Activated CD8-positive, alpha-beta memory T cell treated with anti-CD3 and anti-CD28 coated beads, Interleukin-2, amount 10 ng/mL, durations not matched to agents 7 days and 5 days (primary cell): Measurements from ENCODE around the gene CHRNA4. TPM values are rescaled to one million over a fixed set of nuclear protein-coding genes. Genes with fewer than 3 reads are reported as not detected.

Experiments
- ATAC-seq: fragments of 150-1000 bp; cut with Tn5 transposase; one replicate; pipeline ENCODE4 v1.10.0; 2021; ENCODE audit warnings: moderate library complexity
- CTCF ChIA-PET: fragments of 350-600 bp; sonication (Branson Sonifier 250); formaldehyde crosslinking; loops from one replicate; lab custom pipeline; 2021; ENCODE audit warnings: antibody characterized with exemption; lab: Charles Lee
- DNase-seq: peaks from one replicate; pipeline ENCODE4 v3.0.0-alpha.2; 2020
- H3K27ac Mint-ChIP-seq: one replicate; pipeline ENCODE4 v1.8.0; 2021; ENCODE audit warnings: mild to moderate bottlenecking, mixed read lengths
- H3K27me3 Mint-ChIP-seq: one replicate; pipeline ENCODE4 v1.8.0; 2021; ENCODE audit warnings: mixed read lengths
- H3K36me3 Mint-ChIP-seq: one replicate; pipeline ENCODE4 v1.8.0; 2021; ENCODE audit warnings: mild to moderate bottlenecking, mixed read lengths
- H3K4me1 Mint-ChIP-seq: one replicate; pipeline ENCODE4 v1.8.0; 2021; ENCODE audit warnings: mixed read lengths
- H3K4me3 Mint-ChIP-seq: one replicate; pipeline ENCODE4 v1.8.0; 2021; ENCODE audit warnings: mild to moderate bottlenecking, moderate library complexity, mixed read lengths
- H3K9me3 Mint-ChIP-seq: one replicate; pipeline ENCODE4 v1.8.0; 2022; ENCODE audit warnings: low read depth, mixed read lengths
- total RNA-seq, 2 experiments: library from RNA; stranded (reverse); gene quantifications; one replicate each; pipeline ENCODE4 v1.2.3, GENCODE V29; 2021

CHRNA4 gene
- total RNA-seq, 2 experiments from 2014 or later = not detected

- no peak for ATAC-seq
- Mint-ChIP-seq H3K27ac (no peak overlapping the region), H3K4me1 (no peaks in the 10 kb centered on the region), H3K27me3 (no peaks in the 10 kb centered on the region), H3K4me3 (no peak overlapping the region), H3K36me3 (no peaks in the 10 kb centered on the region), H3K9me3 (no peaks in the 10 kb centered on the region)
- DNase-seq = no peak
- CTCF ChIA-PET = interaction anchor here (1.5 kb wide), 1 partner anchor 93 kb away, joined by 3 read pairs; no protein-coding TSS in a partner anchor
Observed at GRCh38 chr20:63402181-63402859, 41.2 kb upstream of the CHRNA4 start.

GRCh38 chr20:63401384-63402110, 40.4 kb upstream of the CHRNA4 start:
- Mint-ChIP-seq H3K36me3 (no peaks in the 10 kb centered on the region), H3K4me1 (no peaks in the 10 kb centered on the region), H3K27ac (no peak overlapping the region), H3K4me3 (no peak overlapping the region), H3K27me3 (no peaks in the 10 kb centered on the region), H3K9me3 (no peaks in the 10 kb centered on the region)
- DNase-seq = no peak
- no peak for ATAC-seq
- CTCF ChIA-PET = no interaction called here

DNA sequence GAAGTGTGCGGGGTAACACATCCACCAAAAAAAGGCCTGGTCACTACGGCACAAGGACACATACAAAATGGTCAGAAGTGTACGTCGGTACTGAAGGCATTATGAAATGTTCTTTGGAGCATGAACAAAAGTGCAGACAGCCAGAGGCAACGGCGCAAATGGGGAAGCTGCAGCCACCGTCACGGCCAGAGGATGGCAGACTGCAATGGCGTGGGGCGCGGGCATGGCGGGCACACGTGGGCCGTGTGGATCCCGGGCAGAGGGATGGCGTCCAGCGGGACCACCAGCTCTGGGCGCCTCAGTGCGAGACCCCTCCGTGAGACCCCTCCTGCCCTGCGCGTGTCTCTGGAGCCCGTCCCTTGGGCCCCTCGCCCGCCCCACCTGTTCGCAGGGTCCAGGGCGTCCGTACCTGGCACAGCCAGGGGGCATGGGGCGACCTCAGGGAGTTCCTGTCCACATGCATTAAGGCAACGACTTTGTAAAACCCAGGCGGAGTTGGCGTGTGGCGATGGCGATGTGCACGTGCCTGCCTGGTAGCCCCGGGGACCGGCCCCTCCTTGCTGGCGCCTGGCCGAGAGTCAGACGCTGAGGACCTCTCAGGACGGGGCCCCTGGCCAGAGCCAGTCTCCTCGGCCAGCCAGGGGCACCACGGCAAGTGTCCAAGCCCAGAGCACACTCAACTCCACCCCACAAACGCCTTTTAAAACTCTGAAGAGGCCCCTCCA, 39.5 kb upstream of the CHRNA4 start:
- Mint-ChIP-seq H3K27ac (no peak overlapping the region), H3K9me3 (no peaks in the 10 kb centered on the region), H3K27me3 (no peaks in the 10 kb centered on the region), H3K4me3 (no peak overlapping the region), H3K36me3 (no peaks in the 10 kb centered on the region), H3K4me1 (no peaks in the 10 kb centered on the region)
- no peak for ATAC-seq
- DNase-seq = no peak
- CTCF ChIA-PET = no interaction called here

DNA sequence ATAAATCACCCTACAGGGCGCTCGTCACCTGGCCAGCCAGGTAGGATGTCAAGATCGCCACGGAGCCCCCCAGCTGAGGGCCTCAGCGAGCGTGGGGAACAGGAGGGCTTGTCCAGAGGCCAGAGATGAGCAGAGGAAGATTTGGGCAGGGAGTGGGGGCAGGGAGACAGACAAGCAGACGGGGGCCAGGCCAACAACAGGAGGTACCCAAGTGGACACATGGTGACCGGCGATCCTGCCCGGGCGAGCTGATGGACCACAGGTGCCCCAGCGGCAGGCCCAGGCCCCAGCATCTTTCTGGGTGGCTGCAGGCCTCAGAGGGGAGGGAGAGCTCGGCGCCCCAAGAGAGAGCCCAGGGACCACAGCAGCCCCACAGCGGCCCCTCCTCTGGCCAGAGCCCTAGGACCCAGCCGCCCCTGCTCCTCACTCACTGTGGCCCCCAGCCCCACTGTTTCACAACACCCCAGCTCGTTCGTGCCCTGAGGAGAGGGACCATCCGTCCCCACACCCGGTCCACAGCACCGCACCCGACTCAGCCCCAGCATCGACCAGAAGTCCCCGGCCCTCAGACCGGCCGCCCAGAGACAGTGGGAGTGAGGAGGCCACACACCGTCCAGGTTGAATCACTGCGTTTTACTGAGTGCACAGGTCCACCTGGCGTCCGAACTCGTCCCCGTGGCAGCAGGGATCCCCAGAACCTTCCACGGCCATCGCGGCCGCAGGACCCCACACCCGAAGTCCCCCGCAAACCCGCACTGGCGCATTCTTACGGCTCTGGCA, 38.6 kb upstream of the CHRNA4 start:
- ATAC-seq (no peak), DNase-seq (no peak)
- no peak overlapping the region for H3K4me3 Mint-ChIP-seq
- H3K9me3 Mint-ChIP-seq = no peaks in the 10 kb centered on the region
- no peaks in the 10 kb centered on the region for H3K4me1 Mint-ChIP-seq
- CTCF ChIA-PET = no interaction called here
- H3K36me3 Mint-ChIP-seq = no peaks in the 10 kb centered on the region
- no peak overlapping the region for H3K27ac Mint-ChIP-seq
- H3K27me3 Mint-ChIP-seq = no peaks in the 10 kb centered on the region

- H3K27me3 Mint-ChIP-seq = no peaks in the 10 kb centered on the region
- no peaks in the 10 kb centered on the region for H3K4me1 Mint-ChIP-seq
- no peak overlapping the region for H3K4me3 Mint-ChIP-seq
- H3K9me3 Mint-ChIP-seq = no peaks in the 10 kb centered on the region
- no peak overlapping the region for H3K27ac Mint-ChIP-seq
- no peaks in the 10 kb centered on the region for H3K36me3 Mint-ChIP-seq
- CTCF ChIA-PET = no interaction called here
- DNase-seq (no peak), ATAC-seq (no peak)
Observed at GRCh38 chr20:63398744-63399514, 37.8 kb upstream of the CHRNA4 start.

DNA sequence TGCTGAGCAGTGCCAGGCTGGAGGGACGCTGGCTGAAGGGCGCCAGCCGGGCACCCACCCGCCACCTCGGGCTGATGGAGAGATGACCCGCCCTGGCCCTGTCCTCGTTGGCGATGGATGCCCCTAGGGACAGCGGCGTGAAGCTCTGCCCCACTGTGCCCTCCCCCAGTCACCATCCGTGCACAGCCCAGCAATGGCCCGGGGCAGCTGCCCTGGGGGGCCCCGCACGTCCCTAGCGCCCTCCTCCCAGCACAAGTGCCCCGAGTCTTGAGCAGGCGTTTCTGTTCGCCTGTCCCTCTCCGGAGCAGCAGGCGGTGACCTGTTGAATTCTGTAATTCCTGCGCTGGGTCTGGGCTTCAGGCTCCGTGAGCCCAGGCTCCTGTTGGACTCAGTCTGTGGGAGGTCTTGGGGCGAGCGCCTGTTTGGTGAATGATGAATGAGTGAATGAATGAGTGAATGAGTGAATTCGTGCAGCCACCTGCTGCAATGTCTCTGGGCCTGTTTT, 36.8 kb upstream of the CHRNA4 start:
- no peaks in the 10 kb centered on the region for H3K36me3 Mint-ChIP-seq
- CTCF ChIA-PET = no interaction called here
- H3K9me3 Mint-ChIP-seq = no peaks in the 10 kb centered on the region
- no peak for ATAC-seq
- no peak overlapping the region for H3K27ac Mint-ChIP-seq
- DNase-seq = no peak
- peaks cover 3% of the 10 kb centered on the region for H3K27me3 Mint-ChIP-seq
- H3K4me3 Mint-ChIP-seq = no peak overlapping the region
- no peaks in the 10 kb centered on the region for H3K4me1 Mint-ChIP-seq

DNA sequence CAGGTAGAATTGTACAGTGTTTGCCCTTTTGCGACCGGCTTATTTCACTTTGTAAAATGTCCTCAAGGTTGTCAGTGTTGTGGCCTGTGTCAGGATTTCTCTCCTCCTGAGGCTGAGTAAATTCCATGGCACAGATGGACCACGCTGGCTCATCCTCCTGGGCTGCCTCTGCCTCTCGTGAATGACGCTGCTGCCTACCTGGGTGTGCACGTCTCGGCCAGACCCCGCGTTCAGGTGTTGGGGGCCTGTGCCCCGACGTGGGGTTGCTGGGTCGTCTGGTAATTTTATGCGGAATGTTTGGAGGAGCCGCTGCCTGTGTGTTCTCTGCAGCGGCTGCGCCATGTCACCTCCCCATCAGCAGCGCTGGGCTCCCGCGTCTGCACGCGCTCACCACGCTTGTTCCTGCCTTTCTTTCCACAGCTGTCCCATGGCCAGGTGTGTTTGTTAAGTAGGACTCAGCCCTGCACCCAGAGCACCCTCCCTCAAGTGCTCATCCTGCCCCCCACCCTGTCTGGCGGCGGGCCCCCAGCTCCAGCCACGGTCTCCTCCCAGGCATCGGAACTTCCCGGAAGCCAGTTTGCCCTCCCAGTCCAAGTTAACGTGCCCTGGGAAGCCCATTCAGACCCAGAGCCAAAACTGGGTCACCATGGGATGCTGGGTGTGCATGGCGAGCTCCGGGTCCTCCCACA, 36.1 kb upstream of the CHRNA4 start:
- DNase-seq (no peak), ATAC-seq (no peak)
- Mint-ChIP-seq H3K4me1 (no peaks in the 10 kb centered on the region), H3K9me3 (no peaks in the 10 kb centered on the region), H3K27me3 (peaks cover 3% of the 10 kb centered on the region), H3K4me3 (no peak overlapping the region), H3K36me3 (no peaks in the 10 kb centered on the region), H3K27ac (no peak overlapping the region)
- CTCF ChIA-PET = no interaction called here

DNA sequence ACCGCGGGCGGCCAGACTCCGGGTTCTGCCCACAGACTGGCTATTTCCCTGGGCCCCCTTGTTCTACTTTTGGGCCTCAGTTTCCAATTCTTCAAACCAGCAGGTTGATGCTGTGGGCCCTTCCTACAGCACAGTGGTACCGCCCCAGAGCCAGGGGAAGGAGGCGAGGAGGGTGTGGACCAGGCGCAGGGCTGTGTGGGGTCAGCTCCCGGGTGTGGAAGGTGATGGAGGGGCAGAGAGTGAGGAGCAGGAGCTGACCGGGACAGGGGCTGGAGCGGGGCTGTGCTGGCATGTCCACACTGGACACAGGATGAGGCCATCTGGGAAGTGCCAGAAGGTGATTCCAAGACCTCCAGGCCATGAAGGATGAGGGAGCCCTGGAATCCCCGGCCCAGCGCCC, 35.2 kb upstream of the CHRNA4 start:
- peaks cover 3% of the 10 kb centered on the region for H3K27me3 Mint-ChIP-seq
- no peak overlapping the region for H3K4me3 Mint-ChIP-seq
- H3K4me1 Mint-ChIP-seq = no peaks in the 10 kb centered on the region
- DNase-seq (no peak), ATAC-seq (no peak)
- CTCF ChIA-PET = no interaction called here
- no peak overlapping the region for H3K27ac Mint-ChIP-seq
- no peaks in the 10 kb centered on the region for H3K36me3 Mint-ChIP-seq
- no peaks in the 10 kb centered on the region for H3K9me3 Mint-ChIP-seq

DNA sequence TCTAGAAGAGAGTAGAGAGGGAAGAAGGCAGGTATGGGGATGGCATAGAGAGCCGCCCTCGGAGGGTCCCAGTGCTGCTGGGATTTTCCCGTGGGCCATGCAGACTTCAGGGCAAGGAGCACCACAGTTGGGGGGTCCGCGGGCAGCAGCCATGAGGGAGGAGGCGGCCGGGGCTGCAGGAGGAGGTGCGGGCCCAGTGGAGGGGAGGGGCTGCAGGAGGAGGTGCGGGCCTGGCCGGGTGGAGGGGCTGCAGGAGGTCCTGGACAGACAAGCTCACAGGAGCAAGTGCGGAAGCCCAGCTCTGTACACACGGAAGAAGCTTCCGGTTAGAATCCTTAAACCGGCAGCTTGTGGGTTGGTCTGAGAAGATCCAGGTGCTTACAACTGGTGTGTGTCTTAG, 34.6 kb upstream of the CHRNA4 start:
- H3K27me3 Mint-ChIP-seq = peaks cover 3% of the 10 kb centered on the region
- H3K9me3 Mint-ChIP-seq = no peaks in the 10 kb centered on the region
- H3K36me3 Mint-ChIP-seq = no peaks in the 10 kb centered on the region
- no peak overlapping the region for H3K4me3 Mint-ChIP-seq
- DNase-seq (no peak), ATAC-seq (no peak)
- H3K4me1 Mint-ChIP-seq = no peaks in the 10 kb centered on the region
- CTCF ChIA-PET = no interaction called here
- no peak overlapping the region for H3K27ac Mint-ChIP-seq

- ATAC-seq = no peak
- CTCF ChIA-PET = no interaction called here
- no peaks in the 10 kb centered on the region for H3K4me1 Mint-ChIP-seq
- no peak overlapping the region for H3K27ac Mint-ChIP-seq
- H3K4me3 Mint-ChIP-seq = no peak overlapping the region
- H3K9me3 Mint-ChIP-seq = no peaks in the 10 kb centered on the region
- H3K27me3 Mint-ChIP-seq = peaks cover 3% of the 10 kb centered on the region
- DNase-seq = no peak
- H3K36me3 Mint-ChIP-seq = no peaks in the 10 kb centered on the region
Observed at GRCh38 chr20:63394920-63395455, 33.8 kb upstream of the CHRNA4 start.

DNA sequence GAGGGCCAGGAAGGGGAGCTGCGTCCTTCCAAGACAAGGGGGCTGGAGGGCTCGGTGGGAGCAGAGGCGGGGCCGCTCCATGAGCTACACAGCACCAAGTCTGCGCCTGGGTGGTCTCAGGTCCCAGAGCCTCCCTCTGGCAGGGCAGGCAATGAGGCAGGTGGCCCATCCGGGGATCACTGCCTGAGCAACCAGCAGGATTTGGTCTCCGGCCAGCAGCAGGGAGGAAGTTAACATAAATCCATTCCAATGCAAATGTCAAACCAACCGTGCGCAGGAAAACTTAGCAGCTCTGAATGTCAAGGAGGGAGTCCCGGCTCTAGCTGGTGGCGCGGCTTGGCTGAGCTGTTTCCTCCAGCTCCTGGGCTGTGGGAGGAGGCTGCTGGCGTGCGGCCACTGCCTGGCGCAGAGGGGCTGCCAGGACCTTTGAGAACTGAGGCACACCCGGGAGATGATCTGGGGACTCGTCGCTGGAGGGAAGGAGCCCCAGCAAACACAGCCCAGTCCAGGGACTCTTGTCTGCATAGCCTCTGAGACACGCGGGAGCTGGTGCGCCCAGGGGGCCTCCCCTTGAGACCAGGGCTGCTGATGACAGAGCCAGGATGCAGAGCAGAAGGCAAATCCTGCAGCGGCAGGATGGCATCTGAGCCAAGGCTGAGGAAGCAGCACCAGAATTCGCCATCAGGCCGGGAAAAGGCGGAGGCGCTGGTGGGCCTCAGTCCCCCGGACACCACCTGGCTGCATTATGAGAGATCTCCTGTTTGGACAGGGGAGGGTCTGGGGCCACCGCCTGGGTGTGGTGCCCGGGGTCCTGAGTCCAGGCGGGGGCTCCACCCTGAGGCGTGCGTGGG, 33.1 kb upstream of the CHRNA4 start:
- no peaks in the 10 kb centered on the region for H3K9me3 Mint-ChIP-seq
- H3K4me3 Mint-ChIP-seq = no peak overlapping the region
- DNase-seq (no peak), ATAC-seq (no peak)
- H3K27me3 Mint-ChIP-seq = peaks cover 4% of the 10 kb centered on the region
- H3K4me1 Mint-ChIP-seq = no peaks in the 10 kb centered on the region
- H3K36me3 Mint-ChIP-seq = no peaks in the 10 kb centered on the region
- CTCF ChIA-PET = no interaction called here
- H3K27ac Mint-ChIP-seq = no peak overlapping the region
